GM19035 (cell line): ENCODE results near the gene ZNF208.
"Not testable (repeated sequence)": the region's sequence is repeated elsewhere in the genome, so short reads cannot be mapped to it uniquely, and the experiment has no call there.

ENCODE experiments used
- ATAC-seq: cut with Tn5 transposase; IDR thresholded peaks from one replicate; pipeline ENCODE4 v1.9.1; 2021; ENCODE audit not compliant: unreplicated experiment

Gene ZNF208

GRCh38 chr19:22010437-22011143 lies at the start of gene ZNF208:
Gene ZNF208, minus strand, starts transcription at chr19:22010943. Its CDS starts 149 bp downstream, at chr19:22010794.
- not testable (repeated sequence) for ATAC-seq

DNA sequence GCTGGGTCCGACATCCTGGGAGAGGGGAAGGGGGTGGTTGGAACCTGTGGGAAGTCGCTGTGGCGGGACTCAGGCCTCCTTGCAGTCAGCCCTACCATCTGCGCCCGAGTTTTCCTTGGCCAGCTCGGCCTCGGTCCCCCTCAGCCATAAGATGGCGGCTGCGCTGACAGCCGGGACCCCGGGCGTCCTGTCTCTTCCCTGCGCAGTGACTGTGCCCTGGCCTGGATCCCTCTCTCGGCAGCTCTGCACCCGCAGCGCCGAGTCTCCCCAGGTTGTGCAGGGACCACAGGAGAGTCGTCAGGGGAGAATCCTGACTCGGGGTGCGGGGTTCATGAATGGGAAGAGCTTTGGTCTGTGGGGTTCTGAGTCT lies 41.9 kb upstream of the ZNF208 start:
- no peak for ATAC-seq

- ATAC-seq, result not testable (repeated sequence)
These were observed 30.4 kb upstream of the ZNF208 start for GRCh38 chr19:22041151-22041550.

GRCh38 chr19:22030680-22031079 lies 19.9 kb upstream of the ZNF208 start:
- no peak for ATAC-seq

GRCh38 chr19:22026687-22027086 lies 15.9 kb upstream of the ZNF208 start:
- no peak for ATAC-seq

- ATAC-seq, result not testable (repeated sequence)
These were observed 14.8 kb upstream of the ZNF208 start for GRCh38 chr19:22025539-22025938.

DNA sequence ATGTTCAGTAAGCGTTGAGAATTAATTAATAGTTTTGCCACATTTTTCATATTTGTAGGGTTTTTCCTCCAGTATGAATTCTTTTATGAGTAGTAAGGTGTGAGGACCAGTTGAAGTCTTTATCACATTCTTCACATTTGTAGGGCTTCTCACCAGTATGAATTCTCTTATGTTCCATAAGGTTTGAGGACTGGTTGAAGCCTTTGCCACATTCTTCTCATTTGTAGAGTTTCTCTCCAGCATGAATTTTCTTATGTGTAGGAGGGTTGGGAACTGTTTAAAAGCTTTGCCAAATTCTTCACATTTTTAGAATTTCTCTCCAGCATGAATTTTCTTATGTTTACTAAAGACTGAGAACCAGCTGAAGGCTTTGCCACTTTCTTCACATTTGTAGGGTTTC lies 40.3 kb downstream of the ZNF208 start:
- ATAC-seq, result no peak

DNA sequence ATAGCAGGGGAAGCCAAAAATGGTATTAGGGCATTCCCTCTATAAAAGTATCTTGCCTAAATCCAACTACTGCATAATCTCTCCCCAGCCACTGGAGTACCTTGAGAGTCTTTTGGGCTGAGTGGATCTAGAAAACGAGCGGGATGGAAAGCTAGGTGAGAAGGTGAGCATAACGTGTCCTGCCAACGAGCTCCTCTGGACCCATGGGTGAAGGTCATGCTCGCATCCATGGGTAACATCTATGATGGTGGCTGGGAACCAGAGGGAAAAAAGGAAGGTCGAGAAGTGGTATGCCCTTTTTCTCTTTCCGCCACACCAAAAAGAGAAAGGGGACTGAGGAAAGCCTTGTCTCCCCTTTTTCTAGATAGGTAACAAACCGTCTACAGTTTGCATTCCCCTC lies 63.0 kb downstream of the ZNF208 start:
- ATAC-seq, result no peak

DNA sequence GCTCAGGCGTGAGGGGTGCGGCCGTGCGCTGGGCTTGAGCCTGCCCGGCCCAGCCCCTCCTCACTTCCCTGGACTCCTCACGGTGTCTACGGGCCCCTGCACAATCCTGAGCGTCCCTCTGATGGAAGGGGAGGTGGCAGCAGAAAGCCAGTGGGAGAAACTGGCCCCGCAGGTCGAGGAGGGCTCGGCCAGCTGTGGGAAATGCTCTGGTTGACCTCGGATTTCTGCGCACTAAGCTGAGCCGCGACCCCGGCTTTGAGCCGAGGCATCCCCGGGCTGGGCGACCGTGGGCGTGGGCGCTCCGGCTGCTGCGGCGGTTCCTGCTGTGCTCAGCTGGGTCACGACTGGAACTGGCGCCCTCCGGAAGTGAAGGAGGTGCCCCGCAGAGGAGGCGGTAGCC lies 70.1 kb downstream of the ZNF208 start:
- ATAC-seq, result no peak

DNA sequence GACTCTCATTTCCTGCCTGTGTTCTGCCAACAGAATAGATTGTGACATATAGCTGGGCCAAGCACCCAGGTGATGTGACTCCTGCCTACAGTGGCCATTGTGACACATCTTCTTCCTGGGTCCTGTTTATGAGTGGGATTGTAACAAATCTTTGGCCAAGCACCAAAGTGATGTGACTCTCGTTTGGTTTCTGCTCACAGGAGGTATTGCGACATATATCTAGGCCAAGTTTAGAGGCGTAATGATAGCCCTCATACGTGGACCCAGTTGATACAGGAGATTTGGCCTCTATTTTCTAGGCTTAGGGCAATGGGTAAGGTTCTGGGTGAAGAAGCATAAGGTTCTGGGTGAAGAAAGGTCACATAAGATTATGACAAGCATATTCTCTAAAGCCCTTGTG lies 76.2 kb downstream of the ZNF208 start:
- ATAC-seq, result no peak

DNA sequence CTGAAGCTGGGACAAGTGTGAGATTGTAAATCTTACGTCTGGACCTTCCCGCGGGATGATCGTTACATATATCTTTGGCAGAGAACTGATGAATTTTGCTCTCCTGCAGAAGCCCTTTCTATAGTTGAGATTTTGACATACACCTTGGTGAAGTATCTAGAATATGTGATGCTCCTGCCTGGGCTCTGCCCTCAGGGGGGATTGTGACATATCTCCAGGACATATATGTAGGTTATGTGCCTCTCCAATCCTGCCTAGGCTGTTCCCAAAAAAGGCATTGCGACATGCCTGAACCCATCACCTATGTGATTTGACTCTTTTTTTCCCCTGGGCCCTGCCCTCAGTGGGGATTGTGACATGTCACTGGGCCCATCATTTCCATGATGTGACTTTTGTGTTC lies 76.6 kb downstream of the ZNF208 start:
- no peak for ATAC-seq

GRCh38 chr19:21922276-21922675 lies 88.5 kb downstream of the ZNF208 start:
- no peak for ATAC-seq

DNA sequence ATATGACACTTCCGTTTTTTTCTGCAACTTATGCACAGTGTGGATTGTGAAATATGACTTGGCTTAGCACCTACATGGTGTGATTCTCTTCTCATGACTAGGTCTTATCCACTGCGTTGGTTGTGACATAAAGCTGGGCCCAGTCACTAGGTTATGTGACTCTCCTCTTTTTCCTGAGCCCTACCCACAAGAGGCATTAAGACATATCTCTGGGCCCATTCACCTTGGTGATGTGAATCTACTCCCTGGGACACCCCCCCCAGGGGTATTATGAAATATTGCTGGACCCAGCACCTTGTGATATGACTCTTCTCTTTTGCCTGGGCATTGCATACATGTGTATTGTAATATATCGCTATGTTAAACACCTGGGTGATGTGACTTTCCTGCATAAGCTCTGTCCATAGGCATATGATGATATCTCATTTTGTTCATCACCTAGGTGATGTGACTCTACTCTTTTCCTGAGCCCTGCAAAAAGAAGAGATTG lies 89.0 kb downstream of the ZNF208 start:
- no peak for ATAC-seq

DNA sequence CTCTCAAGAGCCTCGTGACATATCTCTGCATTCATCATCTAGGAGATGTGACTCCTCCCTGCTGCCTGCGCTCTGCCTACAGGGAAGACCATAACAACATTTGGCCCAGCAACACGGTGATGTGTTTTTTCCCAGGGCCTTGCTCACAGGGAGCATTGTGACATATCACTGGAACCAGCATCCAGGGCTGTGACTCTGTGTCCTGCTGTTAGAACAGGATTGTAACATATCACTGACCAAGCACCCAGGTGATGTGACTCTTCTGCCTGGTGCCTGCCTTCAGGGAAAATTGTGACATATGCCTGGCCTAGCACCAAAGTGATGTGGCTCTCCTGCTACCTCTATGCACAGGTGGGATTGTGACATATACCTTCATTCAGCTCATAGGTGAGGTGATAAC lies 95.3 kb downstream of the ZNF208 start:
- no peak for ATAC-seq

GRCh38 chr19:21912654-21913053 lies 98.1 kb downstream of the ZNF208 start:
- no peak for ATAC-seq

DNA sequence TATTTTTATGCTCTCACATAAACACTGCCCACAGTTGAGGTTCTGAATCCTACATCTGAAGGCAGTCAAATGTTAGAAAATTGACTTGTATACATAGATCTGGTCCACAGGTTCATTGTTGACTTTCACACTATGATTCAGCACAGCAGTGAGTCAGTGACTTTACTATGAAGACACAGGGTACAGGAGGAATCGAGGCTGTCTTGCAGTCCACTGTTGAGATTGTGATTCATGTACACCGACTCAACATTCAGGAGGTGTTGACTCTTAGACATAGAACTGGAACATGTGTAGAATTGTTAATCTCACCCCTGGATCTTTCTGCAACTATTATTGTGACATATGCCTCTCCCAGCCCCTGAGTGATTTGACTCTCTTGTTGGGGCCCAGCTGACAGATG lies 100.4 kb downstream of the ZNF208 start:
- ATAC-seq, result no peak

DNA sequence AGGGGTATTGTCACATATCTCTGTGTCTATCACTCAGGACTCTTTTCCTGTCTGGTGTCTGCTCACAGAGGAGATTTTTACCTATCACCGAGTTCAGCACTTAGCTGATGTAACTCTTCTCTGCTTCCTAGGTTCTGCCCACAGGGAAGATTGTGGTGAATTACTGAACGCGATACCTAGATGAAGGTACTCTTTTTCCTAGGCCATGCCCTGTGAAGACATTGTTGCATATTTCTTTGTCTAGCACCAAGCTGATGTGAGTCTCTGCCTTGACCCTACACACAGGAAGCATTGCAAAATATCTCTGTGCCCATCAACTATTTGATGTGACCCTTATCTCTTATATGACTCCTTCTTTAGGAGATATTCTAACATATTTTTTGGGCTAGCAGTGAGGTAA lies 102.7 kb downstream of the ZNF208 start:
- ATAC-seq, result no peak

GRCh38 chr19:21907516-21907915 lies 103.2 kb downstream of the ZNF208 start:
- no peak for ATAC-seq

- no peak for ATAC-seq
These were observed 108.2 kb downstream of the ZNF208 start for GRCh38 chr19:21902571-21902970.

DNA sequence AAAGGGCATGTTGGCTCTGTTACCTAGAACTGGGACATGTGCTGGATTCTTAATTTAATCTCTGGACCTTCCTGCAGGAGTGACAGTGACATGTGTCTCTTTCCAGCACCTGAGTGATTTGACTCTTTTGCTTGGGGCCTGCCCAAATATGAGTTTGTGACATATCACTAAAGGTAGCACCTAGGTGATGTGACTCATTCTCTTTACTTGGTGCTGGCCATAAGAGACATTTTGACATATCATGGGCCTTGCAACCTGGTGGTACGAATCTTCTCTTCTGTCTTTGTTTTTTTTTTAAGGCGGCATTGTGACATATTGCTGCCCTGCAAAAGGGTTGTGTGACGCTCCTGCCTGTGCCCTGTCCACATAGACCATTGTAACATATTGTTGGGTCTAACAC lies 108.9 kb downstream of the ZNF208 start:
- ATAC-seq, result no peak

DNA sequence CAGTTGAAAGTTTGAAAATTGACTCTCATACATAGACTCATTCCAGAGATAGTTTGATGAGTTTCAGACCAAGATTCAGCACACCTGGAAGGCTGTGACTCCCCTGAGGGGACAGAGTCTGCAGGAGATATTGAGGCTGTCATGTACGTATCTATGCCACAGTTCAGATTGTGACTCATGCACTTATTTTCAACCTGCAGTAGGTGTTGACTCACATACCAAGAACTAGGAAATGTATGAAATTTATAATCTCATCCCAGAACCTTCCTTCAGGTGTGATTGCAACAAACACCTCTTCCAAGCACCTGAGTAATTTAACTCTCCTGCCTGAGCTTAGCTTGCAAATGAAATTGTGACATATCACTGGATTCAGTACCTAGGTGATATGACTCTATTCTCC lies 110.3 kb downstream of the ZNF208 start:
- no peak for ATAC-seq

DNA sequence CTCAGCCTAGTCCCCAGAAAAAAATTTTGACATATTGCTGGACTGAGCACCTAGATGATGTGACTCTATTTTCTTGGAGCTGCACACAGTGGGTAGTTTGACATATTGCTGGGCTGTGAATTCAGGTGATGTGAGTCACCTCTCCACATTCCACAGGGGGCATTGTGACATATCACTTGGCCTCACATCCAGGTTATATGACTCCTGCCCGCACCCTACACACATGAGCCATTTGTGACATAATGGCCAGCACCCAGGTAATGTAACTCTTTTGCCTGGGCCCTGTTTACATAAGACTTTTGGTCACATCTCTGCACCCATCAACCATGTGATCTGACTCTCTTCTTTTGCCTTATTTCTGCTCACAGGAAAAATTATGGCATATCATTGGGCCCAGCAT lies 119.7 kb downstream of the ZNF208 start:
- ATAC-seq, result no peak

- not testable (repeated sequence) for ATAC-seq
These were observed 120.7 kb downstream of the ZNF208 start for GRCh38 chr19:21890017-21890416.
